GM12878 (cell line): Measurements from ENCODE around the gene TRANK1. TPM values are rescaled to one million over a fixed set of nuclear protein-coding genes. Genes with fewer than 3 reads are reported as not detected.

Experiments used
- ATAC-seq: fragments of 200-7000 bp; cut with Tn5 transposase; 3 replicates; pipeline ENCODE4 v1.9.1; 2020; ENCODE audit warnings: mild to moderate bottlenecking, moderate library complexity
- BruUV-seq: library from RNA; stranded (reverse); fragments of 400-500 nt; replicated peaks from 2 replicates; lab custom pipeline; 2021; lab: Mats Ljungman, UMichigan
- CTCF ChIA-PET: fragments of 300-600 bp; sonication (Branson Sonifier 250); formaldehyde crosslinking; extraction: SDS; loops from one replicate; lab custom pipeline; 2021; ENCODE audit warnings: inconsistent platforms; lab: Yijun Ruan, JAX
- POLR2A ChIA-PET: fragments of 350-600 bp; formaldehyde crosslinking; extraction: SDS; loops from one replicate; lab custom pipeline; 2021; ENCODE audit warnings: inconsistent platforms; lab: Charles Lee
- RAD21 ChIA-PET: fragments of 300-600 bp; sonication (Branson Sonifier 250); formaldehyde crosslinking; loops from one replicate; lab custom pipeline; 2023; ENCODE audit warnings: antibody characterized with exemption; ENCODE audit not compliant: unreplicated experiment; lab: Charles Lee
- SMC1A ChIA-PET: fragments of 300-600 bp; sonication (Branson Sonifier 250); formaldehyde crosslinking; loops from one replicate; lab custom pipeline; 2023; ENCODE audit not compliant: unreplicated experiment, uncharacterized antibody; lab: Charles Lee
- DNase-seq: peaks from one replicate; pipeline ENCODE4 v3.0.0-alpha.2; 2011; ENCODE audit warnings: low read depth, low spot score
- FAIRE-seq: peaks from 3 replicates; lab custom pipeline; 2011; peaks lifted over from hg19 to GRCh38; lab: Jason Lieb, UNC
- H2AFZ ChIP-seq: 2 replicates; pipeline ENCODE4 v1.6.0; 2011; ENCODE audit warnings: low read depth, low read length, control low read depth; ENCODE audit not compliant: control insufficient read depth
- H3K27ac ChIP-seq: 2 replicates; pipeline ENCODE4 v1.5.1; 2011; ENCODE audit warnings: control low read depth; ENCODE audit not compliant: control insufficient read depth, insufficient read depth
- H3K27me3 ChIP-seq, 2 experiments: replicated peaks in 1 of 2; 2 replicates each; pipeline versions ENCODE4 v1.6.0 to v1.6.1; 2011; ENCODE audit warnings: low read length in 1 of 2; ENCODE audit not compliant: control insufficient read depth in 2 of 2, insufficient read depth in 2 of 2
- H3K36me3 ChIP-seq, 2 experiments: 2 replicates each; pipeline ENCODE4 v1.5.1; 2011; ENCODE audit warnings: low read length in 1 of 2; ENCODE audit not compliant: control insufficient read depth in 2 of 2, insufficient read depth in 2 of 2
- H3K4me1 ChIP-seq: 2 replicates; pipeline ENCODE4 v1.6.1; 2011; ENCODE audit warnings: mild to moderate bottlenecking, low read length, moderate library complexity, mixed read lengths; ENCODE audit not compliant: control insufficient read depth, insufficient read depth
- H3K4me2 ChIP-seq: 2 replicates; pipeline ENCODE4 v1.6.0; 2011; ENCODE audit warnings: control low read depth; ENCODE audit not compliant: control insufficient read depth, insufficient read depth
- H3K4me3 ChIP-seq: fragments of 200-600 bp; sonication (generic); 2 replicates; pipeline ENCODE4 v1.5.1; 2016
- H3K79me2 ChIP-seq: 2 replicates; pipeline ENCODE4 v1.6.0; 2011; ENCODE audit warnings: low read length; ENCODE audit not compliant: control insufficient read depth, insufficient read depth
- H3K9ac ChIP-seq: 2 replicates; pipeline ENCODE4 v1.8.0; 2011; ENCODE audit warnings: low read length, control low read depth, mixed read lengths; ENCODE audit not compliant: control insufficient read depth, insufficient read depth
- H3K9me3 ChIP-seq: replicated peaks from 3 replicates; pipeline ENCODE4 v1.5.1; 2011; ENCODE audit warnings: mild to moderate bottlenecking, low read length; ENCODE audit not compliant: control insufficient read depth, insufficient read depth
- H4K20me1 ChIP-seq: 2 replicates; pipeline ENCODE4 v1.6.0; 2011; ENCODE audit not compliant: control insufficient read depth, insufficient read depth
- NR2F1 ChIP-seq: fragments of 450-650 bp; conservative IDR thresholded peaks from 2 replicates; pipeline ENCODE4 v1.6.1; 2017; ENCODE audit warnings: mild to moderate bottlenecking
- POU2F2 ChIP-seq: IDR thresholded peaks from 3 replicates; pipeline ENCODE4 v1.6.1; 2011; ENCODE audit warnings: low read depth, mild to moderate bottlenecking, low read length, borderline replicate concordance
- ZNF687 ChIP-seq: fragments of 450-650 bp; IDR thresholded peaks from 2 replicates; pipeline ENCODE4 v1.6.1; 2017; ENCODE audit warnings: mild to moderate bottlenecking, moderate library complexity
- WGBS: methylation state at CpG from one replicate; pipeline ENCODE4 v1.1.6; 2016; ENCODE audit warnings: low lambda C conversion rate; ENCODE audit not compliant: insufficient replicate concordance, insufficient coverage; ENCODE audit errors: missing lambda C conversion rate; 5-methylcytosine and 5-hydroxymethylcytosine counted together
- in situ Hi-C: fragments of 300-500 bp; cut with MboI; formaldehyde crosslinking; loops from 9 replicates; pipeline ENCODE4 v1.14.3; 2018; ENCODE audit warnings: mixed read lengths
- intact Hi-C: fragments of 100-400 bp; cut with micrococcal nuclease; formaldehyde crosslinking; loops from one replicate; pipeline ENCODE4 v1.14.2; 2022; ENCODE audit not compliant: unreplicated experiment
- polyA plus RNA-seq, 11 experiments: library from polyadenylated mRNA; depleted of rRNA in 4 of 11; unstranded in 6 of 11; stranded (reverse) in 5 of 11; fragments of >200 nt; fragmentation: Nextera tagmentation in 4 of 11; fragmentation: Illumina TruSeq in 1 of 11; extraction: Ambion mirVana in 4 of 11; extraction: Trizol in 1 of 11; gene quantifications; 1 replicate in 1 of 11; 2 replicates in 10 of 11; pipeline versions ENCODE4 v1.2.1 to v1.2.3, GENCODE V29; 2011 to 2016; ENCODE audit warnings: inconsistent platforms in 2 of 11, missing spikeins in 2 of 11, low read depth in 1 of 11
- total RNA-seq, 4 experiments: library from RNA; depleted of rRNA in 3 of 4; stranded (reverse); fragments of >200 nt in 3 of 4; fragmentation: Illumina TruSeq in 1 of 4; extraction: Trizol in 1 of 4; gene quantifications; 2 replicates each; pipeline versions ENCODE4 v1.2.1 to v1.2.3, GENCODE V29; 2013 to 2021

Gene TRANK1
- total and polyA plus RNA-seq, 10 of the 15 experiments (the other 5 are each of a cell fraction or from before 2014, with no cell fraction given) = 0.46 to 8.8 (median 1.1) TPM

DNA sequence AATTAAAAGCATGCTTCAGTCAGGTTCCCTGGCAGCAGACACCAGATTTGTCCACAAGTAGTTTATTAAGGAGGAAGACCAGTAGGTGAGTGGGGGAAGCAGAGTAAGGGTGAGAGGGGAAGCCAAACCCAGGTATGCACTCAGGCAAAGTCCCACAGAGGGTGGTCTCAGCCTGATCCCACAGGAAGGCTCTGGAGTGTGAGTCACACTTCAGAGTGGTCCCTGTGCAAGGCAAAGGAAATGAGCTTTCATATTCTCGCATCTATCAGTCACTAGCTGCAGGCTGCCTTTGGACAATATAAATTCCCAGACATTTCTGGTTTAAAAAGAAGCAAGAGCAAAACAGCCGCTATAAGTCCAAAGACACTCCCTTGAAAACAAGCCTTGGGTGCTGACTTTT lies 78.5 kb downstream of the TRANK1 start (continued):
- TF ChIP-seq POU2F2 = no peak

DNA sequence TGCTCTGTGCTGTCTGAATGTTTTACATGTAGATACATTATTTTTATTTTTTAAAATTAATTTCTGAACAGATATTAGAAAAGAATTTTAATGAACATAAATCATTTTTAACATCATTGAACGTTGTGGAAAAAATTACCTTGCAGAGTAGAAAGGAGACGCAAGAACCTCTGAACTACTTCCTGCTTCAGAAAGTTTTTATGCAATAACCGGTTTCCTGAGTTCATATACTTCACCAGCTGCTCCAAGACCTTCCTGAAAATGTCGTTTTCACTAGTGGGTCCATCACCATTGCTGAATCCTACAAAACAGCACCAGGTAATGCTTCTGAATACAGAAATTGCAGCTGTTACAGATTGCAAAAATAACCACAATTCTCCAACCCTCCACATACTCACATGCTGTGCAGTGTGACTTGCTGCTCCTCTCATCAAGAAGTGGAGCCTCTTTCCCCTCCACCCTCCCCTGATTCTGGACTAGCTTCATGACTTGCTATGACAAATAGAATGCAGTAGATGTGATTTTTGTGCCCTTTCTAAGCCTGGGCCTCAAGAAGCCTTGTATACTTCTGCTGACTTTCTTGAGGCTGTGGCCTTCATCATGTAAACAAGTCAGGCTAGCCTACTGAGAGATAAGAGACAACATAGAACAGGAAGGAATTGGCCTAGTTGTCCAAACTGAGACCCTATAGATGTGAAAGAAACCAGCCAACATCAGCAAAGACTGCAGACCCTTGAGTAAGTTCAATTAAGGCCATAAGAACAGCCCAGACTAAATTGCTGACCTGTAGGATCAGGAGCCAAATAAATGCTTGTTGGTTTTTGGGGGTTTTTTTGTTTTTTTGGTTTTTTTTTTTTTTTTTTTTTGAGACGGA lies 80.4 kb downstream of the TRANK1 start:
- Histone ChIP-seq H3K9ac (no peak overlapping the region), H3K9me3 (no peaks in the 10 kb centered on the region), H4K20me1 (no peaks in the 10 kb centered on the region), H3K4me2 (no peak overlapping the region), H3K79me2 (no peaks in the 10 kb centered on the region), H2AFZ (no peak overlapping the region), H3K27ac (no peak overlapping the region), H3K4me1 (no peaks in the 10 kb centered on the region), H3K4me3 (no peak overlapping the region), H3K36me3 (no peaks in the 10 kb centered on the region; a peak in 1 of 4 replicates), H3K27me3 (no peaks in the 10 kb centered on the region)
- BruUV-seq = no TSS peak
- TF ChIP-seq ZNF687 (no peak), NR2F1 (no peak)
- POLR2A ChIA-PET = no interaction called here
- WGBS = 63% methylated on average over 4 of the region's 5 CpGs
- FAIRE-seq (no peak), ATAC-seq (no peak), DNase-seq (no peak)
- in situ Hi-C loops (loop anchor here (10.0 kb wide), 1 partner anchor 130 kb away; no protein-coding TSS in a partner anchor), intact Hi-C loops (loop anchor here (10.0 kb wide), 1 partner anchor 900 kb away; no protein-coding TSS in a partner anchor)
- CTCF ChIA-PET = interaction anchor here (1.5 kb wide), 1 partner anchor 93 kb away, joined by 4 read pairs; no protein-coding TSS in a partner anchor
- SMC1A ChIA-PET = no interaction called here
- RAD21 ChIA-PET = interaction anchor here (1.8 kb wide), 1 partner anchor 94 kb away, joined by 4 read pairs; no protein-coding TSS in a partner anchor
